ENCODE results near the gene CD7.

CD7 gene

DNA sequence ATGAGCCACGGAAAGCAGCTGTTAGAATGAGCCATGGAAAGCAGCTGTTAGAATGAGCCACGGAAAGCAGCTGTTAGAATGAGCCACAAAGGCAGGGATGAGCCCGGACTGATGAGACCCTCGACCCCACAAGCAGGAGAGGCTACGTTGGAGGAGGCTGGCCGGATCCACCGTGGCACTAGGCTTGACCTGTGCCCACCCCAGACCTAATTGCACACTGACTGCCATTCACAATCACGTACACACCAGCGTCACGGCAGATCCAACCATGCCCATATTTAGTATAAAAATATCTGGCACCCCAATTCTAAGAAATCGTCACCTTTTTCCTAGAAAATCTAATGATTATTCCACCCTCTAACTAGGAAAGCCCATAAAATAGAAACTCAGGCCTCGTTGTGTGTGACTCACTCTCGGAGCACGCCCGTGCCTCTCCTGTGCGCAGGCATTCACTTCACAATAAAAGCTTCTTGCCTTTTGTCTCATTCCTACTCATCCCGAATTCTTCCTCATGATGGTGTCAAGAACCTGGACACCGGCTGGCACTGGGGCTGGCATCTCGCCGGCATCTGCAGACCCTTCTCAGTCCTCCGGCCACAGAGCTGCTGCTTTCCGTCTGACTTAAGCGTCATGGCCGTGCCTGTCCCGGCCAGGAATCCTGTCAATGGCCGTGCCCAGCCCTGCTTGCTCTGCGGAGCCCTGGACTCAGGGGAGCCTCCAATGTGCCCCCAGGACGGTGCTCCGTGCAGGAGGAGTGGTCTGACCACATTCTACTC, 21.6 kb upstream of the CD7 start:
- ChIA-PET CTCF (interaction anchor here (1.0 to 1.5 kb wide), 7 partner anchors 11 to 103 kb away, joined by 3 to 6 read pairs (median 4); no protein-coding TSS in a partner anchor), POLR2A (interaction anchor here (0.5 to 1.0 kb wide), 3 partner anchors 9 to 85 kb away, joined by 3 to 4 read pairs (median 3); no protein-coding TSS in a partner anchor)
- Histone ChIP-seq H3K36me3 (ENCODE audit: control insufficient read depth in 2 of 2, insufficient read depth in 1 of 2, low read length in 2 of 2) (no peaks in the 10 kb centered on the region), H3K4me3 (ENCODE audit: low read depth, low read length) (peak overlapping the region; percentile 16), H3K9me3 (ENCODE audit: control insufficient read depth, insufficient read depth, low read depth, low read length) (no peaks in the 10 kb centered on the region), H3K4me1 (ENCODE audit: control insufficient read depth, insufficient read depth, low read length) (peaks cover 16% of the 10 kb centered on the region), H3K27ac (ENCODE audit: extremely low read depth, low read depth, low read length) (peak overlapping the region; percentile 26; the same call in 1 of the 2 replicates)
- TF ChIP-seq, protein P1, sequence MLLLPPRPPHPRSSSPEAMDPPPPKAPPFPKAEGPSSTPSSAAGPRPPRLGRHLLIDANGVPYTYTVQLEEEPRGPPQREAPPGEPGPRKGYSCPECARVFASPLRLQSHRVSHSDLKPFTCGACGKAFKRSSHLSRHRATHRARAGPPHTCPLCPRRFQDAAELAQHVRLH (tag by site-specific recombination; IDR thresholded peaks at IDR 0.05), result no peak
- TF ChIP-seq ZNF223 (tag by site-specific recombination; IDR thresholded peaks at IDR 0.05) (no peak), ZNF654 (tag by site-specific recombination; IDR thresholded peaks at IDR 0.05; ENCODE audit: low read depth) (no peak; the same call in 1 of the 2 replicates), OSR2 (tag by site-specific recombination; IDR thresholded peaks at IDR 0.05) (no peak), REPIN1 (tag by site-specific recombination; IDR thresholded peaks at IDR 0.05; ENCODE audit: low read depth) (no peak), PRDM2 (tag by site-specific recombination; IDR thresholded peaks at IDR 0.05; ENCODE audit: borderline replicate concordance) (no peak), ZNF202 (tag by site-specific recombination; IDR thresholded peaks at IDR 0.05; ENCODE audit: borderline replicate concordance) (no peak), ZNF184 (tag by site-specific recombination; IDR thresholded peaks at IDR 0.05) (no peak), ZNF600 (tag by site-specific recombination; IDR thresholded peaks at IDR 0.05) (peak; percentile 86), ZNF510 (tag by site-specific recombination; IDR thresholded peaks at IDR 0.05; ENCODE audit: insufficient replicate concordance) (no peak), ZNF24 (tag by site-specific recombination; IDR thresholded peaks at IDR 0.05) (0 out of 2 replicates have a peak, but pooled peaks have one; percentile 30), IKZF3 (tag by site-specific recombination; IDR thresholded peaks at IDR 0.05) (peak; percentile 71), ZNF10 (tag by site-specific recombination; IDR thresholded peaks at IDR 0.05) (no peak), ZBTB10 (tag by site-specific recombination; IDR thresholded peaks at IDR 0.05) (no peak), ZNF530 (tag by site-specific recombination; IDR thresholded peaks at IDR 0.05; ENCODE audit: low read depth) (no peak), SETDB1 (IDR thresholded peaks at IDR 0.05; ENCODE audit: insufficient read length, low read length) (no peak), ZNF549 (tag by site-specific recombination; IDR thresholded peaks at IDR 0.05) (no peak), ZNF830 (tag by site-specific recombination; IDR thresholded peaks at IDR 0.05; ENCODE audit: low read depth) (no peak), ZNF266 (tag by site-specific recombination; IDR thresholded peaks at IDR 0.05; ENCODE audit: low read depth) (no peak), ZNF16 (tag by site-specific recombination; IDR thresholded peaks at IDR 0.05; ENCODE audit: low read depth) (no peak), ZNF776 (tag by site-specific recombination; IDR thresholded peaks at IDR 0.05; ENCODE audit: borderline replicate concordance) (no peak), ZNF677 (tag by site-specific recombination; IDR thresholded peaks at IDR 0.05) (no peak)
- TF ChIP-seq, protein P2, sequence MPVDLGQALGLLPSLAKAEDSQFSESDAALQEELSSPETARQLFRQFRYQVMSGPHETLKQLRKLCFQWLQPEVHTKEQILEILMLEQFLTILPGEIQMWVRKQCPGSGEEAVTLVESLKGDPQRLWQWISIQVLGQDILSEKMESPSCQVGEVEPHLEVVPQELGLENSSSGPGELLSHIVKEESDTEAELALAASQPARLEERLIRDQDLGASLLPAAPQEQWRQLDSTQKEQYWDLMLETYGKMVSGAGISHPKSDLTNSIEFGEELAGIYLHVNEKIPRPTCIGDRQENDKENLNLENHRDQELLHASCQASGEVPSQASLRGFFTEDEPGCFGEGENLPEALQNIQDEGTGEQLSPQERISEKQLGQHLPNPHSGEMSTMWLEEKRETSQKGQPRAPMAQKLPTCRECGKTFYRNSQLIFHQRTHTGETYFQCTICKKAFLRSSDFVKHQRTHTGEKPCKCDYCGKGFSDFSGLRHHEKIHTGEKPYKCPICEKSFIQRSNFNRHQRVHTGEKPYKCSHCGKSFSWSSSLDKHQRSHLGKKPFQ (tag by site-specific recombination; IDR thresholded peaks at IDR 0.05), result 0 out of 2 replicates have a peak, but pooled peaks have one; percentile 40
- TF ChIP-seq, protein P3, sequence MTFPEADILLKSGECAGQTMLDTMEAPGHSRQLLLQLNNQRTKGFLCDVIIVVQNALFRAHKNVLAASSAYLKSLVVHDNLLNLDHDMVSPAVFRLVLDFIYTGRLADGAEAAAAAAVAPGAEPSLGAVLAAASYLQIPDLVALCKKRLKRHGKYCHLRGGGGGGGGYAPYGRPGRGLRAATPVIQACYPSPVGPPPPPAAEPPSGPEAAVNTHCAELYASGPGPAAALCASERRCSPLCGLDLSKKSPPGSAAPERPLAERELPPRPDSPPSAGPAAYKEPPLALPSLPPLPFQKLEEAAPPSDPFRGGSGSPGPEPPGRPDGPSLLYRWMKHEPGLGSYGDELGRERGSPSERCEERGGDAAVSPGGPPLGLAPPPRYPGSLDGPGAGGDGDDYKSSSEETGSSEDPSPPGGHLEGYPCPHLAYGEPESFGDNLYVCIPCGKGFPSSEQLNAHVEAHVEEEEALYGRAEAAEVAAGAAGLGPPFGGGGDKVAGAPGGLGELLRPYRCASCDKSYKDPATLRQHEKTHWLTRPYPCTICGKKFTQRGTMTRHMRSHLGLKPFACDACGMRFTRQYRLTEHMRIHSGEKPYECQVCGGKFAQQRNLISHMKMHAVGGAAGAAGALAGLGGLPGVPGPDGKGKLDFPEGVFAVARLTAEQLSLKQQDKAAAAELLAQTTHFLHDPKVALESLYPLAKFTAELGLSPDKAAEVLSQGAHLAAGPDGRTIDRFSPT (tag by site-specific recombination; IDR thresholded peaks at IDR 0.05), result peak; percentile 89

Data from HEK293 (cell line).